Loucy (cell line): ENCODE results near the gene PRC1.
A peak's percentile ranks its signal among the peaks of the same experiment; 100 is the strongest.

ENCODE experiments used
- H2AFZ ChIP-seq: fragments of 200-600 bp; sonication (generic); 2 replicates; pipeline ENCODE4 v1.6.0; 2016; ENCODE audit warnings: antibody characterized with exemption, mild to moderate bottlenecking, low read length, moderate library complexity
- H3F3A ChIP-seq: fragments of 200-600 bp; 2 replicates; pipeline ENCODE4 v1.6.0; 2016; ENCODE audit warnings: antibody characterized with exemption, low read depth, mild to moderate bottlenecking
- H3K27me3 ChIP-seq: fragments of 200-600 bp; sonication (generic); 2 replicates; pipeline ENCODE4 v1.6.1; 2014; ENCODE audit warnings: low read length, mild to moderate bottlenecking; ENCODE audit not compliant: insufficient read depth, poor library complexity, severe bottlenecking
- H3K36me3 ChIP-seq: fragments of 200-600 bp; sonication (generic); 2 replicates; pipeline ENCODE4 v1.6.1; 2016; ENCODE audit warnings: low read length; ENCODE audit not compliant: insufficient read depth
- H3K4me1 ChIP-seq: fragments of 200-600 bp; sonication (generic); 2 replicates; pipeline ENCODE4 v1.5.1; 2014; ENCODE audit warnings: low read length, mild to moderate bottlenecking; ENCODE audit not compliant: insufficient read depth, poor library complexity, severe bottlenecking
- H3K4me2 ChIP-seq: fragments of 200-600 bp; sonication (generic); 2 replicates; pipeline ENCODE4 v1.6.0; 2014; ENCODE audit warnings: antibody characterized with exemption, low read length, low read depth, mild to moderate bottlenecking; ENCODE audit not compliant: poor library complexity, severe bottlenecking
- H3K4me3 ChIP-seq: fragments of 200-600 bp; sonication (generic); 2 replicates; pipeline ENCODE4 v1.5.1; 2014; ENCODE audit warnings: low read length, mild to moderate bottlenecking, mixed read lengths; ENCODE audit not compliant: poor library complexity, severe bottlenecking
- H3K79me2 ChIP-seq: fragments of 200-600 bp; sonication (generic); 2 replicates; pipeline ENCODE4 v1.6.1; 2014; ENCODE audit warnings: low read length; ENCODE audit not compliant: insufficient read depth
- H3K9ac ChIP-seq: fragments of 200-600 bp; sonication (generic); 2 replicates; pipeline ENCODE4 v1.6.0; 2014; ENCODE audit warnings: mild to moderate bottlenecking, low read depth, low read length, moderate library complexity; ENCODE audit not compliant: poor library complexity, severe bottlenecking
- H3K9me2 ChIP-seq: fragments of 200-600 bp; sonication (generic); replicated peaks from 2 replicates; pipeline ENCODE4 v1.6.1; 2016; ENCODE audit warnings: low read depth, low read length, mixed read lengths
- H3K9me3 ChIP-seq: fragments of 200-600 bp; sonication (generic); 2 replicates; pipeline ENCODE4 v1.6.1; 2014; ENCODE audit warnings: mild to moderate bottlenecking, antibody characterized with exemption, low read length, low read depth; ENCODE audit not compliant: insufficient read depth
- H4K20me1 ChIP-seq: fragments of 200-600 bp; sonication (generic); 2 replicates; pipeline ENCODE4 v1.6.0; 2014; ENCODE audit warnings: antibody characterized with exemption, low read length, mild to moderate bottlenecking; ENCODE audit not compliant: insufficient read depth, poor library complexity, severe bottlenecking
- CTCF ChIP-seq: fragments of 200-600 bp; sonication (generic); conservative IDR thresholded peaks from 2 replicates; pipeline ENCODE4 v1.5.1; 2014; ENCODE audit warnings: mild to moderate bottlenecking, antibody characterized with exemption, low read length
- EZH2phosphoT487 ChIP-seq: fragments of 200-600 bp; IDR thresholded peaks from 2 replicates; pipeline ENCODE4 v1.6.1; 2018; ENCODE audit warnings: antibody characterized with exemption, mild to moderate bottlenecking, moderate library complexity, borderline replicate concordance

Gene PRC1

GRCh38 chr15:90953947-90954711 lies 40.2 kb downstream of the PRC1 start:
- no peak for TF ChIP-seq EZH2phosphoT487
- TF ChIP-seq CTCF, result no peak
- H3K4me3 ChIP-seq, result peak overlapping the region; percentile 95

GRCh38 chr15:90952901-90953677 lies 41.2 kb downstream of the PRC1 start:
- peaks cover 21% of the 10 kb centered on the region for H3K4me1 ChIP-seq
- H3F3A ChIP-seq, result no peaks in the 10 kb centered on the region
- no peaks in the 10 kb centered on the region for H3K9me2 ChIP-seq
- H4K20me1 ChIP-seq, result peaks cover 8% of the 10 kb centered on the region
- TF ChIP-seq CTCF, result no peak
- TF ChIP-seq EZH2phosphoT487, result no peak
- no peak overlapping the region for H3K4me2 ChIP-seq
- H3K27me3 ChIP-seq, result no peaks in the 10 kb centered on the region
- H3K79me2 ChIP-seq, result peaks cover 32% of the 10 kb centered on the region
- no peak overlapping the region for H3K9ac ChIP-seq
- no peaks in the 10 kb centered on the region for H3K9me3 ChIP-seq
- H2AFZ ChIP-seq, result no peak overlapping the region
- H3K4me3 ChIP-seq, result no peak overlapping the region
- peaks cover 41% of the 10 kb centered on the region; the same call in 1 of the 2 replicates for H3K36me3 ChIP-seq

More at GRCh38 chr15:90953947-90954711, 40.2 kb downstream of the PRC1 start:
- H3K9me3 ChIP-seq, result no peaks in the 10 kb centered on the region
- H3K79me2 ChIP-seq, result peaks cover 39% of the 10 kb centered on the region
- H2AFZ ChIP-seq, result peak overlapping the region; percentile 100; the same call in 1 of the 2 replicates
- H3K4me2 ChIP-seq, result peak overlapping the region; percentile 99
- no peaks in the 10 kb centered on the region for H3F3A ChIP-seq
- H3K36me3 ChIP-seq, result peaks cover 37% of the 10 kb centered on the region; the same call in 1 of the 2 replicates
- H4K20me1 ChIP-seq, result peaks cover 8% of the 10 kb centered on the region
- peaks cover 20% of the 10 kb centered on the region for H3K4me1 ChIP-seq
- H3K9me2 ChIP-seq, result no peaks in the 10 kb centered on the region
- no peaks in the 10 kb centered on the region for H3K27me3 ChIP-seq
- H3K9ac ChIP-seq, result peak overlapping the region; percentile 99

- H3K9me3 ChIP-seq, result no peaks in the 10 kb centered on the region
- peaks cover 8% of the 10 kb centered on the region for H3K79me2 ChIP-seq
- H3K4me1 ChIP-seq, result peaks cover 8% of the 10 kb centered on the region
- TF ChIP-seq EZH2phosphoT487 (no peak), CTCF (no peak)
- H4K20me1 ChIP-seq, result peaks cover 5% of the 10 kb centered on the region
- no peak overlapping the region for H2AFZ ChIP-seq
- no peak overlapping the region for H3K4me2 ChIP-seq
- H3K9me2 ChIP-seq, result no peaks in the 10 kb centered on the region
- no peak overlapping the region for H3K4me3 ChIP-seq
- no peak overlapping the region for H3K9ac ChIP-seq
- H3K27me3 ChIP-seq, result no peaks in the 10 kb centered on the region
- no peaks in the 10 kb centered on the region for H3F3A ChIP-seq
- H3K36me3 ChIP-seq, result peaks cover 58% of the 10 kb centered on the region; the same call in 1 of the 2 replicates
Measured at GRCh38 chr15:90950676-90951075, 43.7 kb downstream of the PRC1 start.
